GM19467 (cell line): ENCODE data around the gene COX17.
"Not testable (repeated sequence)": the region's sequence is repeated elsewhere in the genome, so short reads cannot be mapped to it uniquely, and the experiment has no call there.

Experiments
- ATAC-seq: cut with Tn5 transposase; IDR thresholded peaks from one replicate; pipeline ENCODE4 v1.9.1; 2021; ENCODE audit warnings: mild to moderate bottlenecking, moderate library complexity; ENCODE audit not compliant: unreplicated experiment

Gene COX17

GRCh38 chr3:119676771-119677640 is at the start of gene COX17:
COX17 (minus strand) TSS chr3:119677406; CDS start chr3:119677310, 96 bp downstream.
- ATAC-seq = peak; percentile 88

- ATAC-seq = no peak
These were observed 49.7 kb upstream of the COX17 start for GRCh38 chr3:119726909-119727308.

GRCh38 chr3:119723022-119723421 is 45.8 kb upstream of the COX17 start:
- no peak for ATAC-seq

- no peak for ATAC-seq
These were observed 40.3 kb upstream of the COX17 start for GRCh38 chr3:119717520-119717919.

GRCh38 chr3:119716998-119717397 is 39.8 kb upstream of the COX17 start:
- ATAC-seq = no peak

GRCh38 chr3:119715105-119715504 is 37.9 kb upstream of the COX17 start:
- ATAC-seq = no peak

GRCh38 chr3:119703820-119704531 is 26.8 kb upstream of the COX17 start:
- ATAC-seq = no peak

GRCh38 chr3:119702530-119703527 is 25.6 kb upstream of the COX17 start, which contains the start of gene CFAP91:
CFAP91 (plus strand) TSS chr3:119703022; CDS start chr3:119703099, 77 bp downstream.
- ATAC-seq = peak; percentile 85

- ATAC-seq = no peak
These were observed 23.9 kb upstream of the COX17 start for GRCh38 chr3:119700920-119701734.

- no peak for ATAC-seq
These were observed 23.2 kb upstream of the COX17 start for GRCh38 chr3:119700269-119700919.

GRCh38 chr3:119697394-119697793 is 20.2 kb upstream of the COX17 start:
- ATAC-seq = no peak

- ATAC-seq = no peak
These were observed 18.3 kb upstream of the COX17 start for GRCh38 chr3:119695480-119695879.

GRCh38 chr3:119690043-119690656 is 12.9 kb upstream of the COX17 start:
- ATAC-seq = no peak

- no peak for ATAC-seq
These were observed 6.2 kb upstream of the COX17 start for GRCh38 chr3:119683421-119683820.

GRCh38 chr3:119681279-119681678 is 4.1 kb upstream of the COX17 start:
- no peak for ATAC-seq

GRCh38 chr3:119679874-119680273 is 2.7 kb upstream of the COX17 start:
- no peak for ATAC-seq

- ATAC-seq = not testable (repeated sequence)
These were observed 1.0 kb upstream of the COX17 start for GRCh38 chr3:119678209-119678608.

GRCh38 chr3:119677641-119677934 is 382 bp upstream of the COX17 start:
- ATAC-seq = no peak

GRCh38 chr3:119676020-119676419 is 1.2 kb downstream of the COX17 start:
- ATAC-seq = no peak
